Hypothalamus (tissue), 51 donors: ENCODE data around the gene HERC6.
"Not testable (repeated sequence)": the region's sequence is repeated elsewhere in the genome, so short reads cannot be mapped to it uniquely, and the experiment has no call there.

Experiments used
- DNase-seq, 51 donors: peaks; one replicate each; lab custom pipeline; 2025; lab: John Stamatoyannopoulos, UW

HERC6 gene

DNA sequence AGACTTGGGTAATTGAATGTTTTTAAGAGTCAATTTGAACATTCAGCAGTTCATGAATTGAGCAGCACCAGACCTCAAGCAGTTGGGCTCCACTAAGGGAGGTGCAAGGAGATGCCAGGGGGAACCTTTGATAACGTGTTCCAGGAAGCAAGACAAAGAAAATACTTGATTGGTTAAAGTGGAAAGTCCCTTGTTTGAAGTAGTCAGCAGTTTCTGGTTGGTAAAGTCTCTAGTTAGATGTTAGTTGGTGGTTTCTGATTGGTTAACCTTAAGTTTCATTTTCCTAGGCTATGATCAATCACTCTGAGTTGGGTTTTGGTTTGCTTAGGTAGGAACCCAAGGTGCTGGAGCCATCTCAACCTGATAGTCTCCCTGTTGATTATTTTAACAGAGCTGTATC, 4.0 kb downstream of the HERC6 start:
- no peak for DNase-seq

DNA sequence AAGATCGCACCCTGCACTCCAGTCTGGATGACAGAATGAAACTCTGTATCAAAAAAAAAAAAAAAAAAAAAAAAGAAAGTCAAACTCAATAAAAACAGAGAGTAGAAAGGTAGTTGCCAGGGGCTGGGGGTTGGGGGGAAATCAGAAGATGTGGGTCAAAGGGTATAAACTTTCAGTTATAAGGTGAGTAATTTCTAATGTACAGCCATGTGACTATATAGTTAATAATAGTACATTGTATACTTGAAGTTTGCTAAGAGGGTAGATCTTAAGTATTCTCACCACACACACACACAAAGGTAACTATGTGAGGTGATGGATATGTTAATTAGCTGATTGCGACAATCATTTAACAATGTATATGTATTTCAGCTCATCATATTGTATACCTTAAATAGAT, 11.5 kb downstream of the HERC6 start:
- no peak for DNase-seq

DNA sequence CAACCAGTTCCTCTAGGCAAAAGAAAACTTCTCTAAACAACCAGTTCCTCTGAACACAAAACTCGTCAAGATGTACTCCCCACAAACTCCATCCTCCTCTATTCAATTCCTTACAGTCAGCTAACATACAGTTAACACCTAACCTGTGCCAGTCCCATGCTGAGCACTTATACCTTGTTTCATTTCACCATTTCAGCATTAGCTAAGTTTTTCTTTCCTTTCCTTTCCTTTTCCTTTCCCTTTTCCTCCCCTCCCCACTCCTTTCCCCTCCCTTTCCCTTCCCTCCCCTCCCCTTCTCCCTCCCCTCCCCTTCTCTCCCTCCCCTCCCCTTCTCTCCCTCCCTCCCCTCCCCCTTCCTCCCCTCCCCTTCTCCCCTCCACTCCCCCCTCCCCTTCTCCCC, 13.1 kb downstream of the HERC6 start:
- no peak for DNase-seq

DNA sequence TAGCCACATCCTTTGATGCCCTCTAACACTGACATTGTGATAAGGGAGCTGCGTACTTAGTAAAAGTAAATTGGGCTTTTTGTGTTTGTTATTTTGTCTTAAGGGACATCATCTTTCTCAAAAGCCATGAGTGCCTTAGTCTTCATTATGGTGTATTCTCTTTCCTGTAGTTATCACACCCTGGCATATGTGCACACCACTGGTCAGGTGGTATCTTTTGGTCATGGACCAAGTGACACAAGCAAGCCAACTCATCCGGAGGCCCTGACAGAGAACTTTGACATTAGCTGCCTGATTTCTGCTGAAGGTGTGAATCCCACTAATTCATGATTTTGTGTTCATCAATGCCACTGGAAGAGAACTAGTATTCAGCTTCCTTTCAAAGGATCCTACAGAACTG, 18.0 kb downstream of the HERC6 start:
- no peak for DNase-seq

DNA sequence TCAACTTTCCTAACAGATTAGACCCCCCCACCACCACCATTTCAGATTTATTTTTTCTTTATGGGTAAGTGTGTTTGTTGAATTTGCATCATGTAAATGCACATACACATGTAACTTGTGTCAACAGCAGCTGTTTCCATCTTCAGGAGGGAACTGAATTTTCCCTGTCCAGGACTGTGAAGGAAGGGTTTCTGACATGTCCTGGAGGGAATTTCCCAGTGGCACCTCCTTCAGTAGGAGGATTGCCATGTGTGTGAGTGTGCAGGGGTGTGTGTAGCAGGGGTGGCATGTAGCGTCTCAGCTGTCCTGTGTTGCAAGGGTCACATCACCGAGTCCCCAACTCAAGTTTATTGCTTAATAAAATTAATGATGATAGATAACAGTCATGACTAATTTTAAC, 19.7 kb downstream of the HERC6 start:
- DNase-seq: no peak

DNA sequence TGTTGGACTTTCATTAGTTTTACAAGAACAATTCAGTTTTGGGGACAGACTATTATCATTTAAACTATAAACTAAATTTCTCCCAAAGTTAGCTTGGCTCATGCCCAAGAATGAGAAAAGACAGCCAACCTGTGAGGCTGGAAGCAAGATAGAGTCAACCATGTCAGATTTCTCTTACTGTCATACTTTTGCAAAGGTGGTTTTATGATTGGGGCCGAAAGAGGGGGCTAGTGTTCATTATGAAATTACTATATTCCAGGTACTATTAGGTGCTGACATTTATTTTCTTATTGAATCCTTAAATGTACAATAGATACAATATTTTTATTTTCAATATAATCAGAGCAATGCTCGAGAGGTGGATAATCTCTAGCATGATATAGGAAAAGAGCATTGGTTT, 30.6 kb downstream of the HERC6 start:
- no peak for DNase-seq

DNA sequence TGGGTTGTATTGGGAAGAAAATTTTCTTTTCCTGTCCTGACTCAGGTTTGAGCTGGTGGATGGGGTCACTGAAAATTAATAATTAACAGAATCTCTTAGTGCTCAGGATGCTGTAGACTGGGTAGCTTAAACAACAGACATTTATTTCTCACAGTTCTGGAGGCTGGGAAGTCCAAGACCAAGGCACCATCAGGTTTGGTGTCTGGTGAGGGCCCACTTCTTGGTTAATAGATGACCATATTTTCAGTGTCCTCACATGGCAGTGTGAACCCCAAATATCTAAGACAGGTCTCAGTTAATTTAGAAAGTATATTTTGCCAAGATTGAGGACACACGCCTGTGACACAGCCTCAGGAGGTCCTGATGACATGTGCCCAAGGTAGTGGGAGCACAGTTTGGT, 31.1 kb downstream of the HERC6 start:
- DNase-seq: no peak

DNA sequence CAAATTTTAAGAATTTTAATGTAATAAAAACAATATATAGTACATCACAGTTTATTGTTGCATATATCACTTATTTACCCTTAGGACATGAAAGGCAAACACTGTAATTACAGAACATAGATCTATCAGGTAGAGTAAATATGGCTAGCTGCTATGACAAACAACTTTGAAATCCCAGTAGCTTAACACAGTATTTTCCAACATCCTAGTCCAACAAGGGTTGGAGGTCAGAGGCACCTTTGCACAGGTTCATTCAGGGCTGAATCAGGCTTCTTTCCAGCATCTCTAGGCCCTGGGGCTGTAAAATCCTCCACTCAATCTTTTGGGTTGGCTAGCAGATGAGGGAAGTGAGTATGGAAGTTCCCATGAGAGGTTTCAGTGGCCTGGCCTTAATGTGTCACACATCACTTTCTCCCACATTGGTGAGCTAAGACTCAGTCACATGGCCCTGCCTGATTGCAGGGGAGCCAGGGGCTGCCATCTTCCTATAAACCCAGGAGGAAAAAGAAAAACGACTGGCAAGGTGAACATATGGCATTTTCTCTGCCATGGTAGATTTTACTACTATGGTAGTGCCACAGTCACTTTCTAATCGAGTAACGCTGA, 32.9 kb downstream of the HERC6 start:
- DNase-seq: no peak

DNA sequence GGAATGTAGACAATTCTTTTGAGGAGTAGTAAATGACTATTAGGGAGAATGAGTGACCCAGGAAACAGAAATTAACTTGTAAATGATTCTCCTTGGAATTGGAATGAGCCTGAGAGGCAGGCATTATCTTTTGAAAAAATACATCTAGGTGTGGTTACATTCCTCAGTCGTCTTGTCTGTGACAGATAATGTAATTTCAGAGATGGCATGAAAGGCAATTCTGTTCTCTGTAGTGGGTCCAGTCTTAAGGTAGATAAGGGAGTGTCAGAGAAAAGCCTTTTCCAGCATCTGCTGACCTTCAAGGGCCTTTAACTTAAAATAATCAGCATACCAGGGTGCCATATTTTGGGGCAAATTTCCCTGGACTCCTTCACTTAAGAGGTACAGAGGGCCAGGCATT, 35.1 kb downstream of the HERC6 start:
- DNase-seq: no peak

DNA sequence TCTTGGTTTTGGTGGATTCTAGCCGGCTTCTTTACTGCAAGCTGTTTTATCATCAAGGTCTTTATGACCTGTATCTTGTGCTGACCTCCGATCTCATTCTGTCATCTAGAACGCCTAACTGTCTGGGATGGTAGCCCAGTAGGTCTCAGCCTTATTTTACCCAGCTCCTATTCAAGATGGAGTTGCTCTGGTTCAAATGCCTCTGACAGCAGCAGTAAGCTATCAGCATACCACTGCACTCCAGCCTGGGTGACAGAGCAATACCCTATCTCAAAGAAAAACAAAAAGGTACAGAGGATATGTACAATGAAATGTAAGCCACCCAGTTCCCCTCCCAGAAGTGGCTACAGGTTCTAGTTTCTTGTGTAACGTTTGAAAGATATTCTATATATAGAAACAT, 36.1 kb downstream of the HERC6 start:
- DNase-seq: no peak

DNA sequence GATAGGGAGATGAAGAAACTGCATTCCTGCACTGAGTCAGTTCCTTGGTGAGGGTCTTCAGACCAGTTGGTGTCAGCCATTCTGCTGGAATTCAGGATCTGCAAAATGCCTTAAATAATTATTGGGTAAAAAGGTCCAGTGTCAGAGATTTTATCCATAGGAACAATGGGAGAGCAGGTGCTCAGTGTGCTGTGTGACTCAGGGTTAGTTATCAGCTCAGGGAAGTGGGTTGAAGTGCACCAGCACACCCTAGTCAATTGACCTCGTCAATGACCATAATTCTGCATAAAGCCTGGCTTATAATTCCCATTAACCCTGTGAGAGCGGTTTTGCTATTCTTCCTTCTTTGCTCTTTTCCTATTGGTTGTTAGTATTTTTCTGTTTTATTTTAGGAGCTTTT, 37.3 kb downstream of the HERC6 start:
- no peak for DNase-seq

DNA sequence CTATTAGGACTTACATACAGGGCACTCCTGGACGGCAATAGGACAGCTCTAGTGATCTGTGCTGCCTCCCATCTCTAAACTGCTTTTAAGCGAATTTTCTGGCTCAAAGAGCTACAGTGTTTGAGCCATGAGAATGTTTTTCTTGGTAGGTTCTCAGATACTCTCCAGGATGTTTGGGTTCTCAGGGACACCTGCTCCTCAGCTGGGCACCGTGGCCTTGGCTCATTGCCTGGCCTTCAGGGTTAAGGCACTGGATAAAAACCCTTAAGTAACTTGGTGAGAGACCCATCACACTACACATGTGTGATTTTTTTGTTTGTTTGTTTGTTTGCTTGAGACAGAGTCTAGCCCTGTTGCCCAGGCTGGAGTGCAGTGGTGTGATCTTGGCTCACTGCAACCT, 39.8 kb downstream of the HERC6 start:
- DNase-seq: no peak

DNA sequence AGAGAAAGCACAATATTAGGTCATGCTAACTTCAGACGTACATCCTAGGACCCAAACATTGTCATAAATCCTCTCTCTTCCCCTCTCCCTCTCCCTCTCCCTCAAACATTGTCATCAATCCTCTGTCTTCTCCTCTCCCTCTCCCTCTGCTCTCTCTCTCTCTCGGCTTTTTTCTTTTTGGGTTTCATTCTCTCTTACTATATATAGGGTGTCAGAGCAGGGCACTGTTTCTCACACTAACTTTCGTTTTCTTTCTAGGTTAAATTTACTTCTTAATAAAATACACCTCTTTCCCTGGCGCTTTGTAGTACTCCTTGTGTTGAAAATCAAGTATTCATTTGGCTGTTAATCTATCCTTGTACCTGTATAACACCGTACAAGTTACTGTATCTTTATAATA, 41.2 kb downstream of the HERC6 start:
- DNase-seq: no peak

DNA sequence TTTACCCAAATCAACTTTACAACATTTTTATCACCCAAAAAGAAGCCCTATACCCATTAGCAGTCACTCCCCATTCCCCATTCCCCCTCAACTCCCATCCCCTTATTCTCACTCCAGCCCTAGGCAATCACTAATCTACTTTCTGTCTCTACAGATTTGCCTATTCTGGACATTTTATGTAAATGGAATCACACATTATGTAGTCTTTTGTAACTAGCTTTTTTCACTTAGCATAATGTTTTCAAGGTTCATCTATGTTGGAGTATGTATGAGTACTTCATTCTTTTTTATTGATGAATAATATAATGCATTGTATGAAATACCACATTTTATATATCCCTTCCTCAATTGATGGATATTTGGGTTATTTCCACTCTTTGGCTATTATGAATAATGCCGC, 42.2 kb downstream of the HERC6 start:
- no peak for DNase-seq

DNA sequence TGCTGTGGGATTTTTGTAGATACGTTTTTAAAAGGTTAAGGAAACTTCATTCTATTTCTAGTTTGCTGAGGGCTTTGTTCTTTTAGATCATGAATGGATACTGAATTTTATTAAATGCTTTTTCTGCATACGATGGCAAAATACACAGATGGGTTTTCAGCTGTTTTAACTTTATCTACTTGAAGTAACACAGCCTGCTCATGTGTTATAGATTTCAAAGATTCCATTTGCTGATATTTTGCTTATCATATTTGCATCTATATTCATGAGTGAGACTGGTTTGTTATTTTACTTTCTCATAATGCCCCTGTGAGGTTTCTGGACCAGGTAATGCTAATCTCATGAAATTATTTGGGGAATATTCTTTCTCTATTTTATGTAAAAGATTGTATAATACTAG, 43.8 kb downstream of the HERC6 start:
- no peak for DNase-seq

DNA sequence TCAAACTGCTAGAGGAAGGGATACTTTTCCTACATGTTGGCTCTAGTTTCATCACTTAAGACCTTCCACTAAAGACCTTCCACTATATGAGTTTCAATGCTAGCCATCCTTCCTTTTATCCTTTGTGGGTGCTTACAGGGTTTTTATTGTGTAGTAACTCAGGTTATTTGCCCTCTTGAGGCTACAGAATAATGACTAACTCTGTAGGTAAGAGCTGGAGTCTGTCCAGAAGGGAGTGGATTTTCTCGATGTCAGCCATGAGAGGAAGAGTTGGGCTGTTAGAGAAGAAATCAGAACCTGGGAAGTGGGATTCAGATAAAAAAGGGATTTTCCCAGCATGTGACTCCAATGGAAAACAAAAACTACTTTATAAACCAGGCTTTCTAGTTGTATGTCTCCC, 50.7 kb downstream of the HERC6 start:
- DNase-seq: no peak

DNA sequence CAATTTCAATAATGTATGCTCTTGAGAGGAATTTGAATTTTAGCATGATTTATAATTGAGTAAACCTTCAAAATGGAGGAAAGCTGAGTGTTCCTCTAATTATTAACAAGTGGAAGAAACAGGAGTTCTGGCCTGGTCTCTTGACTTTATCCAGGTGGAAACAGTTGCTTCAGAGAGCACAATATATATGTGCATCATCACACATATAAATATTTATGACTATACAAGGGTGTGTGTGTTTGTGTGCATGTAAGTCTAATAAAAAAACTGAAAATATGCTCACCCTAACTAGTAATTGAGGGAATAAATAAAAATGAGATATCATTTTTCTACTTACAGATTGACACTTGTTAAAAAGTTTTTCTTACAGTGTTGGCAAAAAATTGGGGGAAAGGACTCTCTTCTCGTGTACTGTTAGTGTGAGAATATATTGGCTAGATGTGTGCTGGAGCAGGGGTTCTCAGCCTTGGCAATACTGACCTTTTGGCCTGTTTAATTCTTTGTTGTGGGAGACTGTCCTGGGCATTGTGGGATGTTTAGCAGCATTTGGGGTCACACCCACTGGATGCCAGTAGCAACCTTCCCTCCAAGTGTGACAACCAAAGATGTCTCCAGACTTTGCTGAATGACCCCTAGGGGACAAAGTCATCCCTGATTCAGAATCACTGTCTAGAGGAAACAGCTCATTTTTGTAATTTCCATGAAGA, 57.5 kb downstream of the HERC6 start:
- no peak for DNase-seq

DNA sequence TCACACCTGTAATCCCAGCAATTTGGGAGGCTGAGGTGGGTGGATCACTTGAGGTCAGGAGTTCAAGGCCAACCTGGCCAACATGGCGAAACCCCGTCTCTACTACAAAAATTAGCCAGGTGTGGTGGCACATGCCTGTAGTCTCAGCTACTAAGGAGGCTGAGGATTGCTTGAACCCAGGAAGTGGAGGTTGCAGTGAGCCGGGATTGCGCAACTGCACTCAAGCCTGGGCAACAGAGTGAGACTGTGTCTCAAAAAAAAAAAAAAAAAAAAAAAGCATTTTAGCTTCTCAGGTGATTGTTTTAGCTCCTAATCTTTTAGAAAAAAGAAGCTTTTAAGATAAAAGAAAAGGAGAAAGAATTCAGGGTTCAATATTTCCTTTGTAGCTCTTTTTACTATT, 59.2 kb downstream of the HERC6 start:
- not testable (repeated sequence) for DNase-seq

DNA sequence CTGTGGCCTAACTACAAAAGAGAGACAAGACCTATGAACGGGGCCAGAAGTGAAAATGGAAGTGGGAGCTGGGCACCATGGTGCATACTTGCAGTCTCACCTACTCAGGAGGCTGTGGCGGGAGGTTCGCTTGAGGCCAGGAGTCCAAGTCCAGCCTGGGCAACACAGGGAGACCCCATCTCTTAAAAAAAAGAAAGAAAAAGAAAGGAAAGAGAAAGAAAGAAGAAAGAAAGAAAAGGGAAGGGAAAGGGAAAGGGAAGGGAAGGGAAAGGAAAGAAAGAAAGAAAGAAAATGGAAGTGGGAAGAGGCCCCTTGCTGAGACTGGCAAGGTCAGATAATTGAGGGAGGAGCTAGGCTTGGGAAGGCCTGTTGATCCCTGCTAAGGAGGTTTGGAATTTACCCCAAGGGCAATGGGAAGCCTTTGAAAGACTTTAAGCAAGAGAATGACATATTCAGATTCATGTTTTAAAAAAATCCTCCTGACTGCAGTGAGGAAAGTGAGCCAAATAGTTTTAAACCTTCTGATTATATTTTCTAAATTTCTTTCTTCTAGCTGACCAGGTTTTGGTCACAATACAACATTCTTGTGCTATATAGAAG, 60.6 kb downstream of the HERC6 start:
- no peak for DNase-seq

DNA sequence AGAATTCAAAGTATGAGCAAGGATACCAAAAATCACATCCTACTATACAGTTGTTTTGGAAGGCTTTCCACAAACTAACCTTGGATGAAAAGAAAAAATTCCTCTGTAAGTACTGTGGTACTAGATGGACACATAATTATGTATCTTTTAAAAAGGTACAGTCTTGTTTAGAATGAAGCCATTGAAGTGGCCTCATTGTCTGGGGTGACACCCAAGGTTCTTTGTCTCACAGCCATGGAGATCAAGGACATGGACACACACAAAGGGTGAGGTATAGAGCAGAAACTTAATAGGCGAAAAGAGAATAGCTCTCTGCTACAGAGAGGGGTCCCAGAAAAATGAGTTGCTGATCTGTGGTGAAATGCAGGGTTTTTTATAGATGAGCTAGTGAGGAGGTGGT, 61.5 kb downstream of the HERC6 start:
- no peak for DNase-seq

DNA sequence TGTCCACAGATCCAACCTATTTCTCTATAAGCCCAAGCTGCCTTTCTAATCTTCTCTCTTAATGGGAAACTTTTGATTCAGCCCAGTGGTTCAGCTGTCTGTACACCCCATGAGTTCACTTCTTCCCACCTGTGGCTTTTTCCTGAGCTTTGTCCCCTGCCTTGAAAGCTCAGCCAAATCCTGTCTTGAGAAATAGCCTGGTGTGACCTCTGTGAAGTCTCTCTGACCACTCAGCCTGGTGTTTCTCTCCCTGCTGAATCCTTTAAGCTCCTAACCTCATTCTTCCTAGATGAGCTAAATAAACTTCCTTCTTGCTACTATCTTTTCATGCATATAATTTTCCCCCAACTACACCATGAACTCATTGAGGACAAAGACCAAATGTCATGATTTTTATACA, 63.0 kb downstream of the HERC6 start:
- DNase-seq: no peak

DNA sequence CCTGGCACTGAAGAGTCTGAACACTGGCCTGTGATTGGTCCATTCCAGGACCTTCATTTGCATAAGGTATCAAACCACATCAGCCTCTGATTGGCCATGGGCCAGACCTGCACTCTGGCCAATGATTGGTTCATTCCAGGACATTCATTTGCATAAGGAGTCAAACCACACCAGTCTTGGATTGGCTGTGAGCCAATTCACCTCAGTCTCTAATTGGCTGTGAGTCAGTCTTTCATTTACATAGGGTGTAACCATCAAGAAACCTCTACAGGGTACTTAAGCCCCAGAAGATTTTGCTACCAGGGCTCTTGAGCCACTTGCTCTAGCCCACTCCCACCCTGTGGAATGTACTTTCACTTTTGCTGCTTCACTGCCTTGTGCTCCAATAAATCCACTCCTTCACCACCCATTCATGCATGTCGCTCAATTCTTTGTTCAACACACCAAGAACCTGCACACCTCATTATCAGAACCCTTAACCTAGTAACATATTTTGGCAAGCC, 64.1 kb downstream of the HERC6 start:
- peak in 1 of 51 donors; percentile 3 for DNase-seq
